H1 (cell line): ENCODE data around the gene TNIK. TPM values are rescaled to one million over a fixed set of nuclear protein-coding genes. Genes with fewer than 3 reads are reported as not detected.

ENCODE experiments used
- CTCF ChIA-PET: fragments of 300-600 bp; sonication (Branson Sonifier 250); formaldehyde crosslinking; loops from one replicate; lab custom pipeline; 2021; ENCODE audit not compliant: partially characterized antibody; lab: Charles Lee
- POLR2A ChIA-PET: fragments of 300-600 bp; sonication (Branson Sonifier 250); formaldehyde crosslinking; loops from one replicate; lab custom pipeline; 2021; ENCODE audit warnings: inconsistent platforms; ENCODE audit not compliant: partially characterized antibody; lab: Charles Lee
- DNase-seq, 2 experiments: peaks; one replicate each; pipeline versions ENCODE4 v3.0.0 to v3.0.0-alpha.2; 2010 to 2022; ENCODE audit warnings: low spot score in 2 of 2, low read depth in 1 of 2, mixed read lengths in 1 of 2
- FAIRE-seq: peaks from 2 replicates; lab custom pipeline; 2011; peaks lifted over from hg19 to GRCh38; lab: Jason Lieb, UNC
- H2AFZ ChIP-seq: 2 replicates; pipeline ENCODE4 v1.8.1; 2012; ENCODE audit warnings: low read length, inconsistent platforms
- H2AK5ac ChIP-seq: 2 replicates; pipeline ENCODE4 v1.6.1; 2013; ENCODE audit warnings: low read depth, low read length
- H2BK120ac ChIP-seq: replicated peaks from 2 replicates; pipeline ENCODE3; 2013; ENCODE audit warnings: low read depth, low read length, inconsistent platforms
- H2BK12ac ChIP-seq: 2 replicates; pipeline ENCODE4 v1.6.1; 2013; ENCODE audit warnings: low read depth, low read length
- H2BK15ac ChIP-seq: 2 replicates; pipeline ENCODE4 v1.6.1; 2013; ENCODE audit warnings: low read length
- H2BK20ac ChIP-seq: 2 replicates; pipeline ENCODE4 v1.6.1; 2013; ENCODE audit warnings: low read length
- H2BK5ac ChIP-seq: 2 replicates; pipeline ENCODE4 v1.6.1; 2013; ENCODE audit warnings: low read depth, low read length
- H3K14ac ChIP-seq: 2 replicates; pipeline ENCODE4 v1.6.1; 2013; ENCODE audit warnings: inconsistent platforms; ENCODE audit not compliant: insufficient read length
- H3K18ac ChIP-seq: 2 replicates; pipeline ENCODE4 v1.6.1; 2013; ENCODE audit warnings: low read length; ENCODE audit errors: extremely low read depth
- H3K23ac ChIP-seq: 2 replicates; pipeline ENCODE4 v1.6.1; 2013; ENCODE audit warnings: inconsistent platforms; ENCODE audit not compliant: insufficient read length
- H3K23me2 ChIP-seq: 2 replicates; pipeline ENCODE4 v1.6.1; 2013; ENCODE audit warnings: low read depth, low read length
- H3K27ac ChIP-seq: 2 replicates; pipeline ENCODE4 v1.6.1; 2011; ENCODE audit warnings: low read depth, low read length, inconsistent platforms
- H3K27me3 ChIP-seq, 4 experiments: replicated peaks in 1 of 4; 1 replicate in 1 of 4; 2 replicates in 3 of 4; pipeline versions ENCODE4 v1.6.1 to v1.8.1; 2011 to 2013; ENCODE audit warnings: low read length in 3 of 4, mild to moderate bottlenecking in 3 of 4, inconsistent platforms in 2 of 4, mixed read lengths in 2 of 4, moderate library complexity in 1 of 4; ENCODE audit not compliant: control insufficient read depth in 3 of 4, insufficient read depth in 3 of 4; ENCODE audit errors: extremely low read depth in 1 of 4
- H3K36me3 ChIP-seq, 4 experiments: 2 replicates each; pipeline versions ENCODE4 v1.6.1 to v1.8.1; 2011 to 2013; ENCODE audit warnings: mild to moderate bottlenecking in 4 of 4, low read length in 3 of 4, moderate library complexity in 2 of 4, control low read depth in 1 of 4, inconsistent platforms in 1 of 4; ENCODE audit not compliant: insufficient read depth in 4 of 4, control insufficient read depth in 2 of 4
- H3K4ac ChIP-seq: replicated peaks from 2 replicates; pipeline ENCODE3; 2013; ENCODE audit warnings: low read length, low read depth, mixed read lengths, inconsistent platforms; ENCODE audit not compliant: insufficient read length
- H3K4me1 ChIP-seq, 4 experiments: replicated peaks in 1 of 4; 1 replicate in 1 of 4; 2 replicates in 3 of 4; pipeline versions ENCODE4 v1.6.1 to v1.8.1; 2011 to 2013; ENCODE audit warnings: low read length in 3 of 4, inconsistent platforms in 2 of 4, mixed read lengths in 1 of 4; ENCODE audit not compliant: insufficient read depth in 4 of 4, control insufficient read depth in 3 of 4
- H3K4me2 ChIP-seq, 2 experiments: 2 replicates each; pipeline versions ENCODE4 v1.6.1 to v1.8.1; 2011 to 2013; ENCODE audit warnings: low read depth in 2 of 2, low read length in 2 of 2, control low read depth in 1 of 2, inconsistent platforms in 1 of 2, mild to moderate bottlenecking in 1 of 2; ENCODE audit not compliant: insufficient read depth in 1 of 2
- H3K4me3 ChIP-seq, 4 experiments: fragments of 200-600, 300-600 bp in 1 of 4; sonication (generic), shearing (Covaris generic), sonication (Bioruptor Twin) in 1 of 4; 2 replicates each; pipeline versions ENCODE4 v1.5.1 to v1.8.1; 2011 to 2016; ENCODE audit warnings: low read length in 4 of 4, low read depth in 3 of 4, control low read depth in 2 of 4, inconsistent platforms in 2 of 4, mild to moderate bottlenecking in 2 of 4, mixed read lengths in 1 of 4, moderate library complexity in 1 of 4; ENCODE audit not compliant: insufficient read depth in 2 of 4; ENCODE audit errors: extremely low read depth in 1 of 4
- H3K56ac ChIP-seq: replicated peaks from 2 replicates; pipeline ENCODE3; 2013; ENCODE audit warnings: low read depth, mild to moderate bottlenecking, mixed read lengths, low read length, inconsistent platforms; ENCODE audit not compliant: insufficient read length
- H3K79me1 ChIP-seq: 2 replicates; pipeline ENCODE4 v1.6.1; 2013; ENCODE audit warnings: low read depth, low read length, control low read depth
- H3K79me2 ChIP-seq, 2 experiments: 2 replicates each; pipeline versions ENCODE4 v1.6.1 to v1.8.1; 2012 to 2013; ENCODE audit warnings: low read length in 2 of 2, mild to moderate bottlenecking in 2 of 2, inconsistent platforms in 1 of 2; ENCODE audit not compliant: insufficient read depth in 2 of 2, control insufficient read depth in 1 of 2
- H3K9ac ChIP-seq, 4 experiments: replicated peaks in 1 of 4; 1 replicate in 1 of 4; 2 replicates in 3 of 4; pipeline versions ENCODE4 v1.6.1 to v1.8.1; 2011 to 2013; ENCODE audit warnings: low read depth in 3 of 4, low read length in 3 of 4, control low read depth in 2 of 4, mild to moderate bottlenecking in 2 of 4, moderate library complexity in 2 of 4, inconsistent platforms in 1 of 4; ENCODE audit errors: extremely low read depth in 1 of 4
- H3K9me3 ChIP-seq, 2 experiments: 2 replicates each; pipeline versions ENCODE4 v1.6.1 to v1.8.1; 2012 to 2013; ENCODE audit warnings: mild to moderate bottlenecking in 2 of 2, moderate library complexity in 2 of 2, control low read depth in 1 of 2, inconsistent platforms in 1 of 2, low read depth in 1 of 2, low read length in 1 of 2, mixed read lengths in 1 of 2; ENCODE audit not compliant: insufficient read depth in 2 of 2
- H4K20me1 ChIP-seq, 2 experiments: replicated peaks in 1 of 2; 2 replicates each; pipeline versions ENCODE3 to v1.8.1; 2011 to 2013; ENCODE audit warnings: inconsistent platforms in 2 of 2, low read length in 2 of 2, mild to moderate bottlenecking in 1 of 2; ENCODE audit not compliant: insufficient read depth in 2 of 2, control insufficient read depth in 1 of 2
- H4K5ac ChIP-seq: 2 replicates; pipeline ENCODE4 v1.6.1; 2013; ENCODE audit warnings: low read length, low read depth, mixed read lengths, inconsistent platforms; ENCODE audit not compliant: insufficient read length
- H4K8ac ChIP-seq: 2 replicates; pipeline ENCODE4 v1.8.0; 2013; ENCODE audit warnings: mild to moderate bottlenecking, moderate library complexity, low read length, inconsistent platforms; ENCODE audit not compliant: insufficient read depth; ENCODE audit errors: extremely low read depth
- H4K91ac ChIP-seq: replicated peaks from 2 replicates; pipeline ENCODE3; 2013; ENCODE audit warnings: low read length, mixed read lengths, inconsistent platforms; ENCODE audit not compliant: insufficient read length
- BACH1 ChIP-seq: IDR thresholded peaks from 2 replicates; pipeline ENCODE4 v1.6.1; 2012; ENCODE audit warnings: low read length, improper control_type of control experiment
- BCL11A ChIP-seq, 2 experiments: IDR thresholded peaks; one replicate each; pipeline ENCODE4 v1.6.1; 2011; ENCODE audit warnings: low read depth in 2 of 2, low read length in 2 of 2, mild to moderate bottlenecking in 2 of 2
- CBX8 ChIP-seq: fragments of 300-800, 300-1000 bp; sonication (generic); IDR thresholded peaks from 2 replicates; pipeline ENCODE4 v1.7.1; 2016; ENCODE audit warnings: low read depth, low read length, borderline replicate concordance
- CREB1 ChIP-seq: IDR thresholded peaks from 2 replicates; pipeline ENCODE4 v1.6.1; 2012; ENCODE audit warnings: inconsistent platforms
- JUN ChIP-seq: IDR thresholded peaks from 2 replicates; pipeline ENCODE4 v1.6.1; 2011; ENCODE audit warnings: low read depth, mild to moderate bottlenecking, improper control_type of control experiment, low read length
- MAFK ChIP-seq: IDR thresholded peaks from 2 replicates; pipeline ENCODE4 v1.6.1; 2012; ENCODE audit warnings: low read depth, mild to moderate bottlenecking, improper control_type of control experiment, low read length
- NRF1 ChIP-seq: IDR thresholded peaks from 2 replicates; pipeline ENCODE4 v1.6.1; 2011; ENCODE audit warnings: mild to moderate bottlenecking, low read depth, low read length, improper control_type of control experiment
- POU5F1 ChIP-seq: IDR thresholded peaks from 2 replicates; pipeline ENCODE4 v1.6.1; 2011; ENCODE audit warnings: low read depth, mild to moderate bottlenecking, low read length, moderate library complexity
- RFX5 ChIP-seq: IDR thresholded peaks from 2 replicates; pipeline ENCODE4 v1.6.1; 2011; ENCODE audit warnings: low read depth, low read length, improper control_type of control experiment, borderline replicate concordance
- SP1 ChIP-seq: IDR thresholded peaks from 2 replicates; pipeline ENCODE4 v1.6.1; 2011; ENCODE audit warnings: low read depth, low read length
- SRF ChIP-seq: IDR thresholded peaks from 2 replicates; pipeline ENCODE4 v1.6.1; 2011; ENCODE audit warnings: mild to moderate bottlenecking, low read depth, low read length, moderate library complexity
- SUZ12 ChIP-seq: fragments of 200-600 bp; sonication (generic); IDR thresholded peaks from 2 replicates; pipeline ENCODE4 v1.6.1; 2012; ENCODE audit warnings: mild to moderate bottlenecking, inconsistent platforms, low read length, moderate library complexity, mixed read lengths
- TBP ChIP-seq: IDR thresholded peaks from 2 replicates; pipeline ENCODE4 v1.6.1; 2011; ENCODE audit warnings: low read depth, low read length, improper control_type of control experiment
- WGBS, 2 experiments: shearing (Covaris generic) in 1 of 2; methylation state at CpG; one replicate each; pipeline versions ENCODE4 v1.1.6 to v1.1.7; 2013 to 2015; ENCODE audit warnings: low lambda C conversion rate in 2 of 2, mixed read lengths in 2 of 2, inconsistent platforms in 1 of 2, low coverage in 1 of 2, missing lambda C conversion rate in 1 of 2; ENCODE audit not compliant: insufficient replicate concordance in 2 of 2, insufficient coverage in 1 of 2, insufficient read length in 1 of 2; ENCODE audit errors: extremely low coverage in 1 of 2, missing lambda C conversion rate in 1 of 2; 5-methylcytosine and 5-hydroxymethylcytosine counted together
- polyA plus RNA-seq, 7 experiments: library from polyadenylated mRNA; depleted of rRNA in 3 of 7; stranded (reverse) in 5 of 7; unstranded in 2 of 7; fragments of >200 nt in 5 of 7; fragments of 200-250 nt in 2 of 7; gene quantifications; 1 replicate in 5 of 7; 2 replicates in 1 of 7; 4 replicates in 1 of 7; pipeline versions ENCODE4 v1.2.1 to v1.2.3, GENCODE V29; 2011 to 2013; ENCODE audit warnings: missing spikeins in 2 of 7, mixed read lengths in 2 of 7
- total RNA-seq: library from RNA; stranded (reverse); fragmentation: NEBNext Ultra II Directional; extraction: Animal tissue kit (Norgen Biotek cat#: 25700); gene quantifications from 2 replicates; pipeline ENCODE4 v1.2.1, GENCODE V29; 2021

The TNIK gene
- total and polyA plus RNA-seq, 2 of the 8 experiments (the other 6 are each of a cell fraction or from before 2014, with no cell fraction given), result 7.4 to 42.0 TPM

DNA sequence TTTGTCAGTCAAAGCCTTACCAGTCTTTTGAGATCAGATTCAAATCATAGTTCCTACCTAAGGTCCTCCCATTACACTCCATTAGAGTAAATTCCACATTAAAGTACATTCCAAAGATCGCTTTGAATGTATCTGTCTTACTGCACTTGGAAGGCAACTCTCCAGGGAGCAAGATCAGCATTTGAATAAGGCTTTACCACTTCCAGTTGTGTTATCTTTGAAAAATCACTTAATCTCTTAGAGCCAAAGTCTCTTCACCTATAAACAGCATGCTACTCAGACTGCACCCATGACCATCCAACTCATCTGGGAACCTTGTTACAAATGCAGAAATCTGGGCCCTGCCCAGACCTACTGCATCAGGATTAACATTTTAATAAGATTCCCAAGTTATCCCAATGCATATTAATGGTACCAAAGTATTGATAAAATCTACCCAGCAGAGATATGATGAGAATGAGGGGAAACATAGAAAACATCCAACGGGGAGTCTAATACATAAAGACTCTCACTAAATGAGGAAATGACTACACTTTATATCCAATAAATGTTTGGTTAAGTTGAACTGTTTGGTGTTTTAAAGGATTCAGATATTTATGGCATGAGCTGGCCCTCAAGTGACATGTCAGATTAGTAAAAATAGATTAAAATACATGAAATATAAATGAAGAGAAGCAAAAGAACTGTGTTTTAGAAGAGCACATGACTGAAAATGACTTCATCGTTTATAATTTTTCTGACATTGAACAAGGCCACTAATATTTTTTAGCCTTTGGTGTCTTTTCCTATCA is 75.9 kb downstream of the TNIK start:
- H2BK20ac ChIP-seq, result peak overlapping the region; percentile 29; the same call in 1 of the 2 replicates
- H2BK15ac ChIP-seq, result no peak overlapping the region
- H2BK120ac ChIP-seq, result no peak overlapping the region
- H2BK12ac ChIP-seq, result peak overlapping the region; percentile 68; the same call in 1 of the 2 replicates
- H3K4ac ChIP-seq, result no peak overlapping the region
- H4K8ac ChIP-seq, result no peak overlapping the region
- DNase-seq (no peak), FAIRE-seq (peak; percentile 86)
- H3K18ac ChIP-seq, result no peak overlapping the region
- H4K20me1 ChIP-seq, result peaks cover 0 to 2% of the 10 kb centered on the region in 2 experiments
- no peaks in the 10 kb centered on the region; the same call in 1 of the 2 replicates for H3K23me2 ChIP-seq
- H2BK5ac ChIP-seq, result no peak overlapping the region
- no peak overlapping the region for H3K14ac ChIP-seq
- no peaks in the 10 kb centered on the region for H3K27me3 ChIP-seq
- 54% methylated on average over 3 of the region's 3 CpGs; no CpG with 5 or more reads in 1 of the 2 experiments for WGBS, 2 experiments
- CTCF ChIA-PET, result interaction anchor here (0.7 to 3.5 kb wide), 5 partner anchors 9 to 69 kb away, joined by 3 to 18 read pairs (median 4); no protein-coding TSS in a partner anchor
- H3K4me3 ChIP-seq, result no peak overlapping the region
- H3K9ac ChIP-seq, result no peak overlapping the region
- no peak overlapping the region for H3K23ac ChIP-seq
- no peak overlapping the region for H3K56ac ChIP-seq
- H3K4me1 ChIP-seq, result peaks cover 0 to 23% (median 18%) of the 10 kb centered on the region in 4 experiments; a peak in 4 of 7 replicates
- no peak overlapping the region for H2AK5ac ChIP-seq
- H3K4me2 ChIP-seq, result peak overlapping the region; percentile 39 to 63
- H3K9me3 ChIP-seq, result no peaks in the 10 kb centered on the region
- H3K36me3 ChIP-seq, result no peaks in the 10 kb centered on the region
- no peak overlapping the region for H4K5ac ChIP-seq
- H3K79me2 ChIP-seq, result peaks cover 0 to 42% of the 10 kb centered on the region in 2 experiments; a peak in 2 of 4 replicates
- no peak overlapping the region for H4K91ac ChIP-seq
- H3K27ac ChIP-seq, result no peak overlapping the region
- no peak overlapping the region for H2AFZ ChIP-seq
- peaks cover 2% of the 10 kb centered on the region; the same call in 1 of the 2 replicates for H3K79me1 ChIP-seq
- POLR2A ChIA-PET, result interaction anchor here (0.7 to 1.5 kb wide), 5 partner anchors 9 to 178 kb away, joined by 3 to 5 read pairs (median 3); no protein-coding TSS in a partner anchor
- TF ChIP-seq TBP (no peak), SP1 (no peak), SRF (no peak), POU5F1 (no peak), RFX5 (no peak), MAFK (no peak), JUN (no peak), CBX8 (no peak), NRF1 (no peak), BCL11A (IDR thresholded peaks at IDR 0.05; ENCODE audit: low read depth in 2 of 2, low read length in 2 of 2) (no peak), BACH1 (no peak), SUZ12 (no peak), CREB1 (no peak)
